HG03103 (cell line): Measurements from ENCODE around the gene RAB26.

Experiments
- ATAC-seq: cut with Tn5 transposase; IDR thresholded peaks from one replicate; pipeline ENCODE4 v1.9.1; 2021; ENCODE audit warnings: low read depth; ENCODE audit not compliant: unreplicated experiment

Gene RAB26

DNA sequence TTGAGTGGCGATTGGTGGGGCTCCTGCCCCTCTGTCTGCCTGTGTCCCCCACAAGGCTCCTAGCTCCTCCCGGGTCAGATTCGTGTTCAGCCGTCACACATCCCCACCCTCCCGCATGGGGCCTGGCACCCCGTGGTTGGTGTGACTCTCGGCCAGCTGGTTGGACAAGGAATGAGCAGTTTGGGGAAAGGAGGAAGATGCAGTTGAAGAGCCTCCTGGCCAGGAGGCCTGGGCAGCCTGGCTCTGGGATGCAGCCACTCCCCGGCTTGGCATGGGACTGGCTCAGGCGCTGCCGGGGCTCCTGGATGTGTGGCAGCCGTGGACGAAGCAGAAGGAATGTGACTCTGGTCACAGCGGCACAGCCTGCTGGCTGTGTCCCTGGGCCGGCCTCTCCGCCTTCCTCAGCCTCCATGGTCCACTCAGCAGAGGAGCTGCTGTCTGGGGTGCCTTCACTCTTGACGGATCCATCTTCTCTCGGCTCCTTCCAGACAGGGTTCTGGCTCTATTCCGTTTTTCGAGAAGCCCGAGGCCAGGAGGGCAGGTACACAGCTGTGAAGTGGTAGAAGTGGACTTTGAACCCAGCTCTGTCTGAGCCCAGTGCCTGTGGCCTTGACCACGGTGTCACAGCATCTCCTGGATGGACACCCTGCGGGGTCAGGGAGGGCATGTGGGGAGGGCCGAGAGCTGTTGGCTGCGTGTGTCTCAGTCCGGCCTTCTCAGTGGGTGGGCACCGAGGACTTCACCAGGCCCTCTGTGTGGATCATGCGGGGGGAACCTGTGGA, 9.2 kb downstream of the RAB26 start:
- no peak for ATAC-seq

DNA sequence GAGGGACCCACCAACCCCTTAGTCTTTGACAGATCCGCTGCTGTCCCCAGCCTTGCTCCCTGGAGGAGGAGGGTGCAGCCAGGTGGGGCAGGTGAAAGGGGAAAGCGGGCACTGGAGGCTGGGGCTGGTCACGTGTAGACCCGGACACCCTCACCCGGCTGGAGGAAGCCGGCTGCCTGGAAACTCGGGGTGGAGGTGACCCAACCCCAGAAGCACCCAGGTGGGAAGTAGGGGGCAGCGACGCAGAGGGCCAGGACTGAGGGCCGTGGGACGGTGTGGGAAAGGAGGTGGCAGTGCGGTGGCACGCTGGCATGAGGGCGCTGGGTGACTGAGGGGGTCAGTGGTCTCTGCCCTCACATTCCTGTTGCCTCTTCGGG, 9.8 kb downstream of the RAB26 start:
- no peak for ATAC-seq

DNA sequence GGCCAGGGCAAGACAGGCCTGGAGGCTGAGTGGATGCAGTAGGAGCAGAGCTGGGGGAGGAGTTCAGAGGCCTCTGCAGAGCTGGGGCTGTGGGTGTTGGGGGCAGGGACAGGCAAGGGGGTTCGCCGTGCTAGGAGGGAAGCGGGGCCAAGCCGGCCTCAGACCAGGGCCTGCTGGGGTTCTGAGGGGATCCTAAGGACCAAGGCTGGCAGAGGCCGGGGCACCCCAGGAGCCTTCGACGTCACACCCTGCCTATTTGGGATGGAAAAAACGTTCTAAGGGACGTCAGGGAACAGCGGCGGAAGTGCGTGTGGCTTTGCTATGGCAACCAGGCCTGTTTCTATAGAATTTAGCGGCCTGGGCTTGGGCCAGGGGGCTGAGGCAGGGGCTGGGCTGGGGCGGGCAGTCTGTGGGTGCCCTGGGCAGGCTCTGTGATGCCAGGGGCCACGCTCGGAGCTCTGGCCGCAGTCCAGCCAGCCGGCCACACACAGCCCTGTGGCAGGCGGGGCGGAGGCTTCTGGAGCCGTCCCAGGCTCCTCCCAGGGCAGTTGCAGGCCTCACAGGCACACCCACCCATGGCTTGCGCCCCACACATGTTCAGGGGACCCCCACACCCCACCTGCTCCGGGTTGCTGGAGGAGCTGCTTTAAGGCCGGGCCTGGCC, 10.9 kb downstream of the RAB26 start:
- no peak for ATAC-seq

GRCh38 chr16:2160915-2161551, 12.6 kb downstream of the RAB26 start:
- ATAC-seq = no peak

- no peak for ATAC-seq
Measured at GRCh38 chr16:2161911-2162310, 13.5 kb downstream of the RAB26 start.

GRCh38 chr16:2162676-2163118, 14.3 kb downstream of the RAB26 start:
- ATAC-seq = no peak

DNA sequence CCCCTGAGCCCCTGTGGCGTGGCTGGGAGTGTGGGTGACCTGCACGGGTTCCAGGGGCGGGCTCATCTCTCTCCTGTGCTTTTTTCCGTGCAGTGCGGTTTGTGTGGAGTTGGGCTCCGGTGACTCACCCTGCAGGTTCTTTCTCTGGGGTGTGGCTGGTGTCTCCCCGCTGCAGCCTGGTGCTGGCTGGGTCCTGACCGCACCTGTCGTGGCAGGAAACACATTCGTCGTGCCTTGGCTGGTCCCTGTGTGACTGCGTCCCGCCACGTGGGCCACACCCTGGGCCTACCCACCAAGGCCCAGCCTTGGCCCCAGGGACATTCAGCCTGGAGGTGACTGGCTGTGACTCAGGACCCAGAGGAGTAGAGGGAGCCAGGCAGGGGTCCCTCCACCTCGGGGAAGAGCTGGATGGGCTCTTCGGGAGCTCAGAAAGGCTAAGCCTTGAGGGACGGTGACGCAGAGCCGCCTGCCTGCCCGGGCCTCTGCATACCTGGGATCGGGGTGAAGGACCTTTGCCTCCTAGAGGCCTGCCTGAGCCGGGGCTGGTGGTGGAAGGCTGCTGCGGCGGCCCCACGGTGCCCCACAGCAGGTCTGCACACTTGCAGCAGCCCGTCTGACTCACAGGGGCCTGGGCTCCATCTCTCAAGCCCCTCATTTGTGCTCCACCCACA, 14.9 kb downstream of the RAB26 start:
- no peak for ATAC-seq

GRCh38 chr16:2165861-2166260, 17.4 kb downstream of the RAB26 start:
- ATAC-seq = no peak

DNA sequence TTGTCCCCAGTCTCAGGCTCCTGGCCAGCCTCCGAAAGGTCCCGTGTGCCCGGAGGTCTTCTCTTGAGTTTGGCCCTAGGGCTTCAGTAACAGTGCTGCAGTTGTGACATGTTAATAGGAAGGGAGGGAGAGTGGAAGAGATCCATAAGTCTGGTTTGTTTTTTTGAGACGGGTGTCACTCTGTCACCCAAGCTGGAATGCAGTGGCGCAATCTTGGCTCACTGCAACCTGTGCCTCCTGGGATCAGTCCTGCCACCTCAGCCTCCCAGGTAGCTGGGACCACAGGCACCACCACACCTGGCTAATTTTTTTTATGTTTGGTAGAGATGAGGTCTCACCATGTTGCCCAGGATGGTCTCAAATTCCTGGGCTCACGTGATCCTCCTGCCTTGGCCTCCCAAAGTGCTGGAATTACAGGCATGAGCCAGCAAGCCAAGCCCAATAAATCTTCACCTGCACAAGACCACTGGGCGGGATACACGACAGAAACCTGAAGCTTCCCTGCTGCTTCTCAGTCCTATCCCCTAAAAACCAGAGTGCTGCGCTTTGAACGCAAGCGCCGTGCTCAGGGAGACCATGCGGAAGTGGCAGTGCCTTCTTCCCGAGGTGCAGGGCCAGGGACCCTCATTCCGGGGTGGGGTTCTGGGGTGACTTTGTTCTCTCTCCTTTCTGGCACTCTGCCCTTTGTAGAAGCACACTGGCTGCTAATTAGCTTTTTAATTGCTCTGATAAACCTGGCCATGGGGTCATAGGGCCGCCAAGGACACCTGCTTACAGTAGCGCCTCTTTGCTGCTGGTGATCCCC, 18.0 kb downstream of the RAB26 start:
- no peak for ATAC-seq

DNA sequence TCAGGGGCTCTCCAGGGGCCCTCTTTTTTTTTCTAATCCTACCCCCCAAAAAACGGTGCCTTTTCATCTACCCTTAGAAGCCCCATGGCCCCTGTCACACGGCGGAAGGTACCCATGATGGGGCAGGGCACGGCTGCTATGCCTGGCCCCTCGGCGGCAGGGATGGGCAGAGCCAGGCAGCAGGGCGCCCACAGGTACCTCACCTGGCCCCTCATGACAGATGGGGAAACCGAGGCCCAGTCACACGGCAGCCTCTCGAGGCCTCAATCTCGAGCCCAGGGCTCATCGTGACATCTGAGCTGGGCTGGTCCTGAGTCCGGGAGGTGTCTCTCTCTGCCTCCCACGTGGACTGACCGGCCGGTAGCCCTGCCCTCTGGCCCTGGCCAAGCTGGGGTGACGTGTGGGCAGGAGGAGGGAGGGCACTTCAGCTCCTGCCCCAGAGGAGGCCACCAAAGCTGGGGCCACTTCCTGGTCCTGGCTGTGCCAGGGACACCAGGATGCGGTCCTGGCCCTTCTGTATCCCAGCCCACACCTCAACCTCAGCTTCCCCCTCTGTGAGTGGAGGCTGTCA, 18.7 kb downstream of the RAB26 start:
- no peak for ATAC-seq

- ATAC-seq = no peak
Measured at GRCh38 chr16:2170080-2170479, 21.7 kb downstream of the RAB26 start.

DNA sequence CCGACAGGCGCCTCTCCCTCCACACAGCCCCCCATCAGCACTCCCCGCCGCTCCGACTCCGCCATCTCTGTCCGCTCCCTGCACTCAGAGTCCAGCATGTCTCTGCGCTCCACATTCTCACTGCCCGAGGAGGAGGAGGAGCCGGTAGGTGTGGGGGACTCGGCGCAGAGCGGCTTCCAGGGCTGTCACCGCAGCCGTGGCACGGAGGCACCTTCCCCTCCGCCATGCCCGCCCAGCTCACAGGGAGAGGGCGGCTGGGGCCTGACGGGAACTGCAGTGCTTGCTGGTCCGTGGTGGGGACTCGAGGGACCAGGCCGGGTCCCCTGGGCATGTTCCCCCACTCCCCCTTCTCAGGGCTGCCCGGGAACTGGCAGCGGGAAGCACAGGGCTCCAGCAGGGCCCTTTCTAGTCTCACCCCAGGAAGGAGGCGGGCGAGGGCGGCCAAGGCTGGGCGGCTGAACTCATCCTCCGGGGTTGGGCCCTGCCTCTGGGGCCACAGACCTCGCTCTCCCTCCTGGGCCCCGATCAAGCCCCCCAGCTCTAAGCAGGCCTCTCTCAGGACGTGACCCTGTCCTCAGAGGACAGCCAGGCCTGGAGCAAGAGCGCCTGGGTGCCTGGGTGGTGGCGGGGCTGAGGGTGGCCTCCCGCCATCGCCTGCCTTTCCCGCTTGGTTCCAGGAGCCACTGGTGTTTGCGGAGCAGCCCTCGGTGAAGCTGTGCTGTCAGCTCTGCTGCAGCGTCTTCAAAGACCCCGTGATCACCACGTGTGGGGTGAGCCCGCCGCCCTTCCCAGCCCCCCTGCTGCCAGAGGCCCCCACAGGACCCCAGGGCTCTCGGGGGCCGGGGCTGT, 22.4 kb downstream of the RAB26 start:
- ATAC-seq = no peak

DNA sequence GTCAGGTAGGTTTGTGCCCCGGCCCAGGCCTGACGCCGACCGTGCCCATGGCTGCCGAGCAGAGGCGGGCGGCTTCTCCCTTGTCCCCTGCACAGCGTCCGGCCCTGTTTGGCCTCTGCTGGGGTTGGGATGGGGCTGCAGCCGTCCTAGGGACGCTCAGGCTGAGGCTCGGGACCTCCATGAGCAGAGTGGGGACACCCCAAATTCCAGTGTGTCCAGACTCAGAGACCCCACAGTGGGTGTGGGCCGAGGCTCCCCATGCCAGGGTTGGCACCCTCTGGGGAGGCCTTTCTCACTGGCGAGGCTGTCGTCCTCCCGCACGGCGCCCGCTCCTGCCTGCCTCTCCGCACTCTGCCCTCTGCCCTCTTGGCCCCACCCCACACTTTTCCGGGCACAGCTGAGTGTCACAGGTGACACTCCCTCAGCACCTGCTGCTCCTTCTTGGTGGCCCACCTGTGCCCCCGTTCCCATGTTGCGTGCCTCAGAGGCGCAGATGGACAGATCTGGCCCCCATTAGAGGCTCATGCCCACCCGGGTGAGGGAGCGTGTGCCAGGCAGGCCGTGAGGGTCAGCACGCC, 23.3 kb downstream of the RAB26 start:
- ATAC-seq = no peak

- ATAC-seq = no peak
Measured at GRCh38 chr16:2172688-2173335, 24.4 kb downstream of the RAB26 start.

DNA sequence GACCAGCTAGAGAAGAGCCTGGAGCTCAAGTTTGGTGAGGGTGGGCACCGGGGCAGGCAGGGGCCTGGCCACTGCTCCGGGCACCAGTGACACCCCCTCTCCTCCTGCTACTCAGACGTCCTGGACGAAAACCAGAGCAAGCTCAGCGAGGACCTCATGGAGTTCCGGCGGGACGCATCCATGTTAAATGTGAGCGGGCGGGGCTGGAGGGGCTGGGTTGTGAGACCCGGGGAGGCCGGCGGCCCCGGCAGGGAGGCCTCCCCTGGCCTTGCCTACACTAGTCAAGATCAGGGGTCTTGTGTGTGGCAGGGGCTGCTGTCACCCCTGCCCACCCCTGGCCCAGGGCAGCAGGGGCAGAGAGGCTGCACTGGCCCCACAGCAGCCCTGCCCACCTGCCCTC, 24.9 kb downstream of the RAB26 start:
- no peak for ATAC-seq

DNA sequence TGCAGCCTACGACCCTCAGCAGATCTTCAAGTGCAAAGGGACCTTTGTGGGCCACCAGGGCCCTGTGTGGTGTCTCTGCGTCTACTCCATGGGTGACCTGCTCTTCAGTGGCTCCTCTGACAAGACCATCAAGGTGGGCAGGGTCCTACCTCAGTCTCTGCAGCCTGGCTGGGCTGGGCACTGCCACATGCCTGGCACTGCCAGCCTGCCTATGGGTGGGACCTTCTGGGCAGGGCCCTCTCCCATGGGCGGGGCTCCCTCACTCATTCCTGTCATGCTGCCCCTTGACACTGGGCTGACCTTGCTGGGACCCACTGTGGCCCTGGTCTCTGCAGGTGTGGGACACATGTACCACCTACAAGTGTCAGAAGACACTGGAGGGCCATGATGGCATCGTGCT, 25.5 kb downstream of the RAB26 start:
- no peak for ATAC-seq

DNA sequence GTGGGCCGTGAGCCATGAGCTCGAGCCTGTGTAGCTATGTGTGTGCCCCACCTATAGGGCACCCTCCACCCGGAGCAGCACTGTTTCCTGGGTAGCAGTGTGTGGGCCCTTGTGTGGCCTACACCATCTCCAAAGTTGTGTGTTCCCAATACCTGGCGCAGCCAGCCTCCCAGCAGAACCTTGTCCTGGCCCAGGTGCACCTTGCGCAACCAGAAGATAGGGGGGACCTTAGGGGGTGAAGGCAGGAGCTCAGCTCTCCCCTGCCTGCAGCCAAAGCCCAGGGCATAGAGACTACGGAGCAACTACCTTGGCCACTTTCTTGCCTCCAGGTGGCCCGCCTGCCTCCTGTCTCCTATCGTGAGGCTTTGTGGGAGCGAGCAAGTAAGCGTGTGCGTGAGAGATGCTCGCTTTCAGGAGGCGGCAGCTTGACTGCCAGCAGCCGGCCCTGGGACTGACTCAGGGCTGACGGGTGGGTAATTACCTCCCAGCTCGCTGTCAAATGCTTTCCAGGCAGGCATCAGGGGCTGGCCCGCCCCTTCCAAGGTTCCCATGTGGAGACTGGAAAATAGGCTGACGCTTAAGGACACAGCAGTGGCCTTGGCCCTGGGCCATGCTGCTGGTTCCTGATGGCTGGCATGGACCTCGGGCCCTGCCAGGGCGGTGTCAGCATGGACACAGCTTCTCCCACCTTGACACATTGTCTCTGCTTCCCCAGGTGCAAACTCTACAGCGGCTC, 26.1 kb downstream of the RAB26 start:
- ATAC-seq = no peak

- ATAC-seq = no peak
Measured at GRCh38 chr16:2175454-2175853, 27.0 kb downstream of the RAB26 start.
